HG02884 (cell line): ENCODE measurements around the gene ANGPTL2.

Experiments used
- ATAC-seq: cut with Tn5 transposase; IDR thresholded peaks from one replicate; pipeline ENCODE4 v1.9.1; 2021; ENCODE audit warnings: mild to moderate bottlenecking, moderate library complexity; ENCODE audit not compliant: unreplicated experiment

ANGPTL2 gene

DNA sequence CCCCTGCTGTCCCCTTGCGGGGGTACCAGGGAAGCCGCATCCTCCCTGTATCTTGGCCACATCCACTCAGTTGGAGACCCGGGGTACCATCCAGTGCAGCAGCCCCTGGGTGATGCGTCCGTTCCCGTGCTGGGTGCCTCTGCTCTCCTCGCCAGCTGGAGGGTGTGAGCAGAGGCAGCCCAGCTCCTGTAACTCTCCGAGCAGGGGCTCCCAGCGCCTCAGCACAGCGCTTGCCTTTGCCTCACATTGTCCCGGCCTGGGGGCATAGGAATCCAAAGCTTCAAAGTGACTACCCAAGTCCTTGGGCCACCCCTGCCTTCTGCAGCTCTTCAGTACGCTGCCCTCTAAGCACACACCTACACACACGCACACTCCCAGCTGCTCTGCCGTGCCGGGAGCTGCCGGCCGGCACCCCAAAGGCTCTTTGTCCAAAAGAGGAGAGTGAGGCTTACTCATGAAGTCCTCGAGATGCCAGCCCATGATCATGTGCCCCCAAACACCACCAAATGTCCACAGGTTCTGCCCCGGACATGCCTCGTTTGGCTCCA lies 733 bp downstream of the ANGPTL2 start:
- no peak for ATAC-seq

DNA sequence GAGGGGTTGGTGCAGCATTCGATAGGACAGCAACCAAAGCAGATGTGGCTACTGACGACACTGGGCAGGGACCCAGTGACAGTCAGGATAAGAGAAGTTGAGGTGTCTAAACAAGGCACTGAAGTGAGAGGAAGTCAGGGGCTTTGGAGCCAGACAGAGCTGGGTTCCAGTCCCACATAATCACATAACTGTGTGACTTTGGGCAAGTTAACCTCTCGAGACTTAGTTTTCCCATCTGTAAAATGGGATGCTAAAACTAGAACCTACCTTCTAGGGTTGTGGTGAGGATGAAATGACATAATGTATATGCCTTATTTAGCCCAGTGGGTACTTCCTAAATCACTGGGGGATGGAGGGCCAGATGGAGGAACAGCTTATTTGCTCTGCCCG lies 3.1 kb downstream of the ANGPTL2 start:
- no peak for ATAC-seq

DNA sequence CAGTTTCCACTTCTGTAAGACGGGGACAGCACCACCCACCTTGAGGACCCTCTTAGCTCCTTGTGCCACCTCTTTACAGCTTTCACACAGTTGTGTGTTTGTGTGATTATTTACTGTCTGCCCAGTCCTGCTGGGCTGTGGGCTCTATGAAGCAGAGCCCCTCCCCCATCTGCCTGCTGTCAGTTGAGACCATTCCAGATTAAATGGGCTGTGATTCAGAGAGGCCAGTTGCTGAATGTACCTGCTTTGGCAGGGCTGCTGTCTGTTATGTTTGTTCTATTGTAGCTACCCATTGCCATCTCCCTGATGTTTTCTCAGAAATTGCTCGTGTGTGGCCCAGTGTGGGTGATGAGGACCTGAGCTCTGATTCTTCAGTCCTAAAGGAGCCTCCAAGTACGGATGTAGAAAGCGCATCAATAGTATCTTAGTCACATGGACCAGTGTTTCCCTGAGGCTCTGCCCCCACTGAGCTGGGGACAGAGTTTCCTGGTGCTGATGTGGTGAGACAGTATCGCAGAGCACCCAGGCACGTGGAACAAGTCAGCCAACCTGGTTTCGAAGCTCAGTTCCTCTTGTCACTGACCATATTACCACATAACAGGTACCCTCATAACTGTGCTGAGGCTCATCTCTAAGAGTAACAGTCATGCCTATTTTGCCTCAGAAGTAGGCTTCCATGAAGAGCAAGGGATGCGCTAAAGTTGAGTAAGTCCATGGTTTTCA lies 3.7 kb downstream of the ANGPTL2 start:
- no peak for ATAC-seq

DNA sequence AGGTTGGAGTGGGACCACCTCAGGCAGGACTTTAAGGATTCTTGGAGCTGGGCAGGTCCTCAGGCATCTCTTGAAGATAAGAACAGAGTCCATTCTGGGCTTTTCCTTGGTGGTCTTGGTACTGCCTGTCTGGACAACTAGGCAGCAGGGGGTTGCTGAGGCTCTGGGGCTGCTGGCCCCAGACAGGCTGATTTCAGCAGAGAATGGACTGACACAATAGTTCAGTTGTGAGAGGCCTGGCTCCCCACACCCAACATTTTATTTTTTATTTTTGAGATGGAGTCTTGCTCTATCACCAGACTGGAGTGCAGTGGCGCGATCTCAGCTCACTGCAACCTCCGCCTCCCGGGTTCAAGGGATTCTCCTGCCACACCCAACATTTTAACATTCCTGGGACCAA lies 4.6 kb downstream of the ANGPTL2 start:
- no peak for ATAC-seq

DNA sequence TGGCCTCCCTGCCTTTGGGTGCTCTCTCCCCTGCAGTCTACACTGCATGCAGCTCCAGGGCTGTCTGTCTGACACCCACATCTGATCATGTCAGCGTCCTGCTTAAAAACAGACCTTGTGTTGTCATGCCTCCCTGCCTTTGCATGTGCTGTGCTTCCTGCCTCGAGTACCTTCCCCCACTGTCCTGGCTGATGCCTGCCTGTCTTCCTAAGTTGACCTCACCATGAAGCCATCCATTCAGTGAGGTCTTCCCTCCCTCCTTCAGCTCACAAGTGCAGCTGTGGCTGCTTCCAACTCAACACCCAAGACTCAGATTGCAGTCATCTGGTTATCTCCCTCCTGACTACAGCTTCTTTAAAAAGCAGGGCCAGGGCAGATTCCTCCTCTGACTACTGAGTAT lies 5.5 kb downstream of the ANGPTL2 start:
- ATAC-seq: no peak

DNA sequence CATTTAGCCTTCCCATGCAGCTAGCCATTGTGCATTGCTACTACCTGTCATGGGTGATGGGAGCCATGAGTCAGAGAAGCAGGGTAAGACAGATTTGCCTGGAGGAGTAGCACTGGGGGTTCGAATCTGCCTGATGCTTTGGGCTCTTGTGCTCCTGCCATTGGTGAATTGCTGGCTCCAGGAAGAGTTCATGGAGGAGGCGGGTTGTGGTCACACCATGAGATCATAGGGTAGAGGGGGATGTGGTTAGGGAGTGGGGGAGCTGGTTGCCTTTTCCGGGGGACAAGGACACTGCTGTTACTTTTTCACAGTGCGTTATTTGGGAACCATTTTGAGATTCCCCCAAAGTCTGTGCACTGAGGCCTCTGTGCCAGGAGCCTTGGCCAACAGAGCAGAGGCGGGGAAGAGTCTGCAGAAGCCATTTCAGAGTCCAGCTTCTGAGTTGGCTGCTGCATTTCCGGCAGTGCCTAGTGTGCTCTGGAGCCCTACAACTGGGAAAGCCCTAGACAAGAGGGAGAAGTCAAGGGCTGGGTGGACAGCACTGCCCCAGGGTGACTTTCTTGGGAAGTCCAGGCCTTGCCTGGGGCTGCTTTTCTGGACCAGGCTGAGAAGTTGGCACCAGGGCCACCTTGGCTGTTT lies 6.2 kb downstream of the ANGPTL2 start:
- no peak for ATAC-seq

DNA sequence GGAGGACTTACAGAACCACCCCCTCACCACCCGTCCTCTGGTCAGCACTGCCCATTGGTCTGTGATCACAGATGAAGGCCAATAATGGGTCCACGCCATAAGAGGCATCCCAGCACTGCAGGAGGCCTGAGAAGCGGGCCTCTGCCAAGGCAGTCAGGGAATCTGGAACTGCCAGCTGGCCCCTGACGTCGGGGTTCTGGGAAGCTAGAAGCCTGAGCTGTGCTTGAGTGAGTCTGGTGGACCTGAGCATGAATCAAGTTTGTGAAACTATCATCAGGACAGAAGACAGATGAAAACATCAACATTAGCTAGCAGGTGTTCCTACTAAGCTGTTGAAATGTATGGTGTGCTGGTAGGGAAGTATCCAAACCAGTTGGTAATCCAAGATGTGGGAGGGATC lies 7.8 kb downstream of the ANGPTL2 start:
- no peak for ATAC-seq

DNA sequence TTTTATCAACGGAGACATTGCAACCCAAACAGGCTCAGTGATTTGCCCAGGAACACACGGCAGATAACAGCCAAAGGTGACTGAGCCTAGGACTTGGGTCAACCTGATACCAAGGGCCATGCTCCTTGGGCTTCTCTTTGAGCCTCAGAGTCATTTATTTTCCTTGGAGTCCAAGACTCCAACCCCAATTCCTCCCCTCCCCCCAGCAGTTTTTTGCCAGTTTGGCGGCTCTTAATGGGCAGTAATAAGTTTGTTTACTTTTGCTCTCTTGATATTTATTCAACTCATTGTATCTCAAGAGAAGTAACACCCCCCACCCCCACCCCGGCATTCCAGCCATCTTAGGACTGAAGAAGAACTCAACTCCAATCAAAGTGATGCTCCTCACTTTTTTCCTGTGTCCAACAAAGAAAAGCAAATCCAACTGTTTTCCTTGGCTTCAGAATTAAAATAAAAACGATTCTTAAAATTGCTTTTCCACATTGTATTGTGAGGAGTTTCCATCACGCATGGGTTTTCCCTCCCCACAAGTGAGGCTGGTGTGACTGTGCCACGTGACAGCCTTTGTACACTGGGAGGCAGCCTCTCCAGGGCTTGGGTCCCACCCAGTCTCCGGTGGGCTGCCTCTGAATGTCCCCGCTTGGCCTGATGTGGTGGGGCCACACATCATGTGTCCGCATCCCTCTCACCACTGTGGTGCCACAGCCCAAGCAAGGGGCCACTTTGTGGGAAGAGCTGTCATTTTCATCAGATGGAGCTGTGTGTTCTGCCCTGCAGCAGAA lies 9.1 kb downstream of the ANGPTL2 start:
- ATAC-seq: no peak

DNA sequence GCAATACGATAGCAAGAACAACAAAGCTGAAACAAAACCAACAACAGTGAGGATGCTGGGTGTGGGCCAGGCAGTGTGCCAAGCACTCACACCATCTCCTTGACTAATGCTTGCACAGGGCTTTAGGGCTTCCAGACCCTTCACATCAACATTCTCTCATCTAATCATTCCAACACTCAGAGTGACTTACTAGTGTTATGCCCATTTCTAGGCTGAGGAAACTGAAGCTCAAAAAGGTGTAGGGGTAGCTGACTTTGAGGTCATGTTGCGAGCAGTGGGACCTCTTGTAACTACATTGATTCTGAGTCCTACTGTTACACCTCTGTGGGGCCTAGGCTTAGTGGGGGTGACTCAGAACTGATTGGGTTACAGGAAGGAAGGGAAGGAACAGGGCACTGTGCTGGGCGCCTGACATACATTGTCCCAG lies 9.7 kb downstream of the ANGPTL2 start:
- no peak for ATAC-seq

DNA sequence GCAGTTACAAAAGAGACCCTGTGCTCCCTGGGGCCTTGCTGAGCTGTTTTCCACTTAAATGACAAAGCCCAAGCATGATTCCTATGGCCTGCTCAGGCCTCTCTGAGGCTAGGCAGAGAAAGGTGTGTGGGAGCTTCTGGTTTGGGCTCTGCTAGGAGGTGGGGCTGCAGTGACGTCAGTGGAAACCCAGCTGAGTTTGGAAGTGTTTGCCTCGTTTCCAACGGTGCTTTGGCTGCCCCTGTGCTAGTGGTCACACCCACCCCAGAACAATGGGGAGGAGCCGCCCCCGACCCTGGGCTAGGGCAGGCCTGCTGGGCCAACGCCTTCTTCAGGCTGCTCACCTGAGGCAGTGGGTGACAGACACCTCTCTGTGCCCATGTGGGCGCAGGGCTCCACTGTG lies 10.4 kb downstream of the ANGPTL2 start:
- ATAC-seq: no peak

DNA sequence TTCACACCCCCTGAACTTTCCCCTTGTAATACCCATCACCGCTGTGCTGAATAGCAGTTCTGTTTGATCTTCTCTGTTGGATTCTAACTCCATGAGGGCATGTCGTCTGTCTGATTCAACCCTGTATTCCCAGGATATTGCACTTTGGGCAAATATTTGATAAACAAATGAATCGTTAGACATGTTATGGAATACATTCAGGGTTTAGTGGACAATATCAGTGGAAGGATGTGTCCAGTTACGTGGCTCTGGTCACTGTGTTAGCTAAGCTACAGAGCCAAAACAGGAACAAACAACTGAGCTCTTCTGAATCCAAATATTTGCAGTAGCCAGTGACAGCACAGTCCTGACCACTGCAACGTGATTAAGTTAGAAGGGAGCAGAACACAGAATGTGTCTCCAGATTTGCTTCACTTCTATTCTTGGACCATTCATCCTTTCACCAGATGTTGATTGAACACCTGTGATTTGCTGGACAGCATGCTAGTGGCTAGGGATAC lies 13.2 kb downstream of the ANGPTL2 start:
- no peak for ATAC-seq

DNA sequence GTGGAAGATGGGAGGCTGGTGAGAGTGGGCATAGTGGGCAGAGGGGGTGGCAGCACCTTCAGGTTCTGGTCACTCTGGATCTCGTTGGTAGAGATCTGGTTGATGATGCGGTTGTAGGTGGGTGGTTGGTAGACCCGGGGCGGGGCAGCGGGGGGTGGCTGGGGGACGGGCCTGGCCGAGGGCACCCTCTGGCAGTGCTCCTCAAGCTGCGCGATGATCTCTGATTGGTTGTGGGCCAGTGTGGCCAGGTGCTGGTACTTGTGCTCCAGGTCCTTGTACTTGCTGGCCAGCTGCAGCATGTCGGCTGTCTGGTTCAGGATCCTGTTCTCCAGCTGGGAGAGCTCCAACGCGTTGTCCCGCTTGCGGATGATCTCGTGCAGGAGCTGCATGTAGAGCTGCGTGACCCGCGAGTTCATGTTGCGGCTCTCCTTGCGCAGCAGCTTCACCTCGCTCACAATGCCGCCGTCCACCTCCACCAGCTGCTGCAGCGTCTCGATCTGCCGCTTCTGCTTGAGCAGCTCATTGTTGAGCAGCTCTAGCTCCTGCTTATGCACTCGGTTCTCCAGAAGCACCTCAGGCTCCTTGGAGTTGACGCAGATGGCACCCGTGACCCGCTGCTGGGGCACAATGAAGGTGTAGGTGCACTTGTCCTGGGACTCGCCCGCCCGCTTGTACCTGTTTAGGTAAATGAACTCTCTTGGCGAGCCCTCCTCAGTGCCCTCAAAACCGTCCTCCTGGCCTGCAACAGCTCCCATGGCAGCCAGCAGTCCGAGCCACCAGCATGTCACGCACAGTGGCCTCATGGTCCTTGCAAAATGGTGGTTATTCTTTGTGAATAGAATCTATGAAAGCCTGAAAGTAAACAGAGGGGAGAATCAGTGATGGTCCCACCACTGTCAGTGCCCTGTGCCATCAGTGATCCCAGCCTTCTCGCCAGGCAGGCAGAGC lies 14.2 kb downstream of the ANGPTL2 start:
- no peak for ATAC-seq

DNA sequence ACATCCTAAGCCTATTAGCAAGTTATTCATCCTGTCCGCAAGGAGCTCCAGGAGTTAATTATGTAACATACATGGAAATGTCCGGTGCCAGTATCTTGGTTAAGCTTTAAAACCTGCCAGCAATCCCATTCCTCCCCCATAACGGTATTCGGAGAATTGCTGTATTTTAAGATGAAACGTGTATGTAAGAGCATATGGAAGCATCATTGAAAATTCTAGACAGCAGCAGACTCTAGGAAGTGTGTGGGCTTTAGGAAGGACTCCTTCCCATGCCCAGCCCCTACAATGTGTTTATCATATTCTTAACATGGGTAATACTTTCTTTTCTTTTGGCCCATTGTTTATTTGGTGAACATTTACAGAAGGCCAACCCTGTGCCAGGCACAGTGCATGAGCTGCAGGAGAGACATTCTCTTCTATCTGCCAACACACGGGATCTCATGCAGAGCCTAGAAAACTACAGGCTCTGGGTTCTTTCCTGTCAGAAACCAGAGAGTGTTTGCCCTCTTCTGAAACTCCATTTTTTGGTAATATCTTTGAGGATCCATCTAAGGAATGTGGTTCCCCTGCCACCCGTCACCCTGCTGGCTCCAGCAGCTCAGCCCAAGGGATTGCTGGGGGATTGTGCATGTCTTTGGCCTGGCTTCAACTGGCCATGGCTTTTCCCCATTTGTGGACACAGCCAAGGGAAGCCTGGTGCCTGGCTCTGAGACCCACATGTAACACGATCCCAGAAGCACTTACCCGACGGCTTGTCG lies 15.1 kb downstream of the ANGPTL2 start:
- no peak for ATAC-seq

DNA sequence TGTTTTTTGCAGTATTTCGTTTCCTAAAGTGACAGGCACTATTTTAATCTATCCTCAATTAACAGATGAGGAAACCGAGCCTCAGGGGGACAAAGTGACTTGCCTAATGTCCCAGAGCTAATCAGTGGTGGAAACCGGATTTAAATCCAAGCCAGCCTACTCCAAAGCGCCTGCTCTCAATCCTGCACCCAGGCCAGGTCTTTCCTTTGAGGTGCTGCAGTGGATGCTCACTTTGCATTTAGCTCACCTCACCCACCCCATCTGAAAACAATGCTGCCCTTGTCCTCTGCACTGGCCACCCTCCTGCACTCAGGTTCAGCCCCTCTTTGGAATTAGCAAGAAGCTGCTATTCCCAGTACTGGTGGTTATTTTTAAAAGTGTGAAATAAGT lies 16.0 kb downstream of the ANGPTL2 start:
- no peak for ATAC-seq

DNA sequence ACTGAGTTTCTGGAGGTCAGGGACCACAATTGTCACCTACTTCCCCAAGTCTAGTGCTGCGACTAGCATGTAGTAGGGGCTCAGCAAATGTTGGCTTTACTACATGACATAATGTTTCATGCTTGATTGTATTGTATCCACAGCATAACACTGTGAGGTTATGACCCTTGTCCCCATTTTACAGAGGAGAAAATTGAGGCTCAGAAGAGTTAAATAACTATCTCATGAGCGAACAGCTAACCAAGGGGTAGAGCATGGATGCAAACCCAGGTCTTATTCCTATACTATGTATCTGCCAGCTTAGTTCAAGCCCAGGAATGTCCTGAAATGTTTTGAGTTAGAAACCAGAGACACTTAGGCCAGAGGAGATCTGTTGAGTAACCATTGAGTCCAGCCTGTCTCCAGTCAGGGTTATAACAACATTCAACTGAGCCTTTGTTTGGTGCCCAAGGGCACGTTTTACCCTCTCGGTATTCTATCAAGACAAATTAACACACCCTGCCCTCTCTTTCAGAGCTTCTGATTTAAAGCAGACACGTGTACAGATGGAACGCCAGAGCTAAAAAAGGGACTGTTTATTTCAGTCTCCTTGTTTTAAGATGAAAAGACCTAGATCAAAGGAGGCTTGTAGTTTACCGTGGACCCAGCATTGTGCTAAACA lies 16.5 kb downstream of the ANGPTL2 start:
- ATAC-seq: no peak

DNA sequence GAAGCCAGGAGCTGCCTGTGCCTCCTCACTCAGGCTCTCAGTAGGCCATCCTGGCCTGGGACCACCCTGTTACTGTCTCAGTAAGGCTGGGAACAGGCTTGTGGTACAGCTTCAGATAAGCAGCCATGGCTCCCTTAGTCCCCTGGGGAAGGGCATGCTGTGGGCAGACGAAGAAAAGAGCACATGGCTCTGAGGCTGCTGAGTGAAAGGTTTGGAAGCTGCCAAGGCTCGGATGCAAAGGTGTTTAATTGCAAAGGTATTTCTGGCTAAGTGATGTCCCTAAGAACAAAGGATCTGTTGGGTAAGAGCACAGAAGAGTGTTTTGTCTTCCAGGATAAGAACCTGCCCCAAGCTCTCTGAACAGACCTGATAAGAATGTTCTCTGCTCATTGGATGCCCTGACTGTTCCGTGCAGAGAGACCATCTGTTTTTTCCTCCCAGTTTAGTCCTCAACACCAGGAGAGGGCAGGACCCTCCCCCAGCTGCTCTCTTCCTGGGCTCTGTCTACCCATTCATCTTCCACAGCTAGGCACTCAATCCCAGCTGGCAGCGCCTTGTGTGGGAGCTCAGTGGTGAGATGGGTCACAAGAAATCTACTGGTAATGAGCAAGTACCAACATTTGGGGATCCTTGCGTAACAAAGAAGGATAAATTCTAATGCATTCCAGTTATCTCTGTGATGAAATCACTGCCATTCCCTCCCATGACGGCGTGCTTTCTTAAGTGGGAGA lies 17.7 kb downstream of the ANGPTL2 start:
- no peak for ATAC-seq

DNA sequence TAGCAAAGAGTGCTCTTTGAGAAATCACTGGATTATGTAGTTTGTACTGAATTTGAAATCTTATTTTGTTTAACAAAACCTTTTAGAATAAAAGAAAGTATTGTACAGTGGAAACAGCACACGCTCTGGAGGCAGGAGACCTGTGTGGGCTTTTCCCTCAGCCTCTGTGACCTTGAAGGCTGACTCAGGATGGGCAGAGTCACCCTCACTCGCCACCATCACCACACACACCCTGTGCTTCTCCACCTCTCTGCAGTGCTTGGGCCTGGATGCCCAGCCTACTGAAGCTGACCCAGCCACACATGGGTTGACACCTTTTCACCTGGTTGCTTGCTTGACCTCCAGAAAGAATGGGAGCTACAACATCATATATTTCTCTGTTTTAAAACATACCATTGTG lies 19.6 kb downstream of the ANGPTL2 start:
- no peak for ATAC-seq

DNA sequence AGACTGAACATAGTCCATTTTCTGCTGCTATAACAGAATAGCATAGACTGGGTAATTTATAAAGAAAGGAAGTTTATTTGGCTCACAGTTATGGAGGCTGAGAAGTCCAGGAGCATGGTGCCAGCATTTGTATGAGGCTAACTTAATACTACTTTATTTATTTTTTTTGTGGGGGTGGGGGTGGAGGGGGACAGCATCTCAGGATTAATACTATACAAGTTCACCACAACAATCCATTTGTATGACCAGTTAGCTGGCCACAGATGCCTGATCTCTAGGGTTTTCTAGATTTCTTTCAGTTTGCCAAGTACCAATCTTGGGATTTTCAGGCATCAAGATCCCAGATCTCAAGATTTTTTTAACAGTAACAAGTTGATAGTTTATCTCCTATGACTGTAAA lies 20.3 kb downstream of the ANGPTL2 start:
- ATAC-seq: no peak

DNA sequence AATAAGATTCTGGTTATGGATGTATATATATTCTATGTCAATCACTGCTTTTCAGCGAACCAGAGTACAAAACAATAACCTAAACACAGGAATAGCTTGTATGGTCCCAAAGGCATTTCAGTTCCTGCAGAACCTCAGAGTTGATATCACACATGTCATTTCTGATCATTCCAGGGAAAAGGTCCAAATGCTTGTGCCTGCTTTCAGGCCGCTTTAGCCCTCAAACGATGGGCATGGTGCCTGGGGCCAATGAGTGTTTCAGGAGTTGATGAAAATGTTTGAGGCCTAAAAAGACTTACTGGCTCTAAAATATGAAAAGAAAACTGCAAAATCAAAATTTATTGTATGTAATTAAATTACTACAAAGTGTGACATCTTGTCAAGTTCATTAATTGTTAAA lies 22.8 kb downstream of the ANGPTL2 start:
- no peak for ATAC-seq
